LNCAP (cell line): Measurements from ENCODE around the gene NNT.

Experiments used
- TF ChIP-seq, protein P1 (sequence below): fragments of 450-650 bp; IDR thresholded peaks from 2 replicates; pipeline ENCODE4 v1.5.1; 2017; ENCODE audit warnings: mild to moderate bottlenecking

NNT gene

GRCh38 chr5:43661102-43661501 is 58.1 kb downstream of the NNT start:
- TF ChIP-seq, protein P1, sequence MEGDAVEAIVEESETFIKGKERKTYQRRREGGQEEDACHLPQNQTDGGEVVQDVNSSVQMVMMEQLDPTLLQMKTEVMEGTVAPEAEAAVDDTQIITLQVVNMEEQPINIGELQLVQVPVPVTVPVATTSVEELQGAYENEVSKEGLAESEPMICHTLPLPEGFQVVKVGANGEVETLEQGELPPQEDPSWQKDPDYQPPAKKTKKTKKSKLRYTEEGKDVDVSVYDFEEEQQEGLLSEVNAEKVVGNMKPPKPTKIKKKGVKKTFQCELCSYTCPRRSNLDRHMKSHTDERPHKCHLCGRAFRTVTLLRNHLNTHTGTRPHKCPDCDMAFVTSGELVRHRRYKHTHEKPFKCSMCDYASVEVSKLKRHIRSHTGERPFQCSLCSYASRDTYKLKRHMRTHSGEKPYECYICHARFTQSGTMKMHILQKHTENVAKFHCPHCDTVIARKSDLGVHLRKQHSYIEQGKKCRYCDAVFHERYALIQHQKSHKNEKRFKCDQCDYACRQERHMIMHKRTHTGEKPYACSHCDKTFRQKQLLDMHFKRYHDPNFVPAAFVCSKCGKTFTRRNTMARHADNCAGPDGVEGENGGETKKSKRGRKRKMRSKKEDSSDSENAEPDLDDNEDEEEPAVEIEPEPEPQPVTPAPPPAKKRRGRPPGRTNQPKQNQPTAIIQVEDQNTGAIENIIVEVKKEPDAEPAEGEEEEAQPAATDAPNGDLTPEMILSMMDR: peak; percentile 46

DNA sequence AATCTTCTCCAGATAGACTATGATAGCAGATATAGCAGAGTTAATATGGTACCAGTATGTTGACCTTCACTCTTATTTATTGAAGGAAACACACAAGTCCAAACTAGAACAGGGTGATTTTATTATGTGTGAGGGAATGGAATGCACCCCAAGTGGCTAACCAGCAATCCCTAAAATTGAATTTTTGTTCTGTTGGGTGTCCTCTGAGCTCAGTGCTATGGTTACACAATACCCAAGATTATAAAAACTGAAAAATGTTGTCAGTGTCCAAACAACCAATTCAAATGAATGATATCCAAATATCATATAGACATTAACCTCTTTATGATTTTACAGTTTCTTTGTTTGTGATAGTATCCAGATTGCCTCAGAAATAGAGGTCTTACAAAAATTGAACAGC is 60.9 kb downstream of the NNT start:
- TF ChIP-seq, protein P1: no peak

DNA sequence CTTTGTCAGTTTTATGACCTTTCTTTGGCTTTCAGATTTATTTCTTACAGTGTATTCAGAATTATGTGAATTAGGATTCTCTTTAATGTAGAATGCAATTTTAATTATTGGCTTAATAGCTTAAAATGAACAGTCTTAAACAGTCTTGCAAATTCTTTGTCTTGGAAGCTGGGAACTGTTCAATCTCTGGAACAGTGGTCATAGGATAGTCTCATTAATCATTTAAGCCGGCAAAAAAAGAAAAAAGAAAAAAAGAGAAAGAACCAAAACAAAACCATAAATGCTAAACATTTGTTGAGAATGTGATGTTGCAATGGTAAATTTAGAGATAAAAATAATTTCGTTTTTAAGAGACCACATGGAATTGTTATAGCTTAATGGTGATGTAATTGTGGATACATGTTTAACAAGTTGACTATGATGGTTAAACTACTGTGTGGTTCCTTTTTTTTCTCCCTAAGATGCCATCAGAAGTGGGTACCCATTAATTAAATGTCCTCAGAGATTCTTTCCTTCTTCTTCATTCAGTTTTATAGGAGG is 61.6 kb downstream of the NNT start:
- TF ChIP-seq, protein P1: no peak

GRCh38 chr5:43674536-43674935 is 71.6 kb downstream of the NNT start:
- TF ChIP-seq, protein P1: no peak

DNA sequence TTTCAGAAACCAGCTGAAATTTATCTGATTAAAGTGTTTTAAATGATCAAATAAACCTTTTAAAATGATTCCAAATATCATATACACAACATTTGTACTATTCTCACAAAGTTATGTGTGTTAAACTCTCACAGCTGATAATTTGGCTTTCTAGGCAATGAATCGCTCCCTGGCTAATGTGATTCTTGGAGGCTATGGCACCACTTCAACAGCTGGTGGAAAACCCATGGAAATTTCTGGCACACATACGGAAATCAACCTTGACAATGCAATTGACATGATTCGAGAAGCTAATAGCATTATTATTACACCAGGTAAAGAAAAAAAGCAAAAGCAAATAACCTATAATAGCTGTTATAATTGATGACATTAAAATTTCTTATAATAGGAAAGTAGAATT is 72.4 kb downstream of the NNT start:
- TF ChIP-seq, protein P1: no peak

GRCh38 chr5:43676083-43676840 is 73.3 kb downstream of the NNT start:
- TF ChIP-seq, protein P1: no peak

GRCh38 chr5:43677253-43677652 is 74.3 kb downstream of the NNT start:
- TF ChIP-seq, protein P1: no peak
